Osteocyte (in vitro differentiated cells): ENCODE results near the gene FBH1. TPM values are rescaled to one million over a fixed set of nuclear protein-coding genes. Genes with fewer than 3 reads are reported as not detected.

Experiments
- DNase-seq: peaks from one replicate; pipeline ENCODE4 v3.0.0; 2021; ENCODE audit warnings: mixed read lengths; ENCODE audit not compliant: unreplicated experiment; ENCODE audit errors: extremely low spot score
- H3K27ac Mint-ChIP-seq: one replicate; pipeline ENCODE4 v1.8.0; 2021; ENCODE audit warnings: mild to moderate bottlenecking, mixed read lengths; ENCODE audit not compliant: unreplicated experiment
- H3K27me3 Mint-ChIP-seq: one replicate; pipeline ENCODE4 v1.8.0; 2021; ENCODE audit warnings: mixed read lengths; ENCODE audit not compliant: unreplicated experiment
- H3K36me3 Mint-ChIP-seq: one replicate; pipeline ENCODE4 v1.8.0; 2021; ENCODE audit warnings: mixed read lengths; ENCODE audit not compliant: unreplicated experiment
- H3K4me1 Mint-ChIP-seq: one replicate; pipeline ENCODE4 v1.8.0; 2021; ENCODE audit warnings: mixed read lengths; ENCODE audit not compliant: unreplicated experiment
- H3K4me3 Mint-ChIP-seq: one replicate; pipeline ENCODE4 v1.8.0; 2021; ENCODE audit warnings: mild to moderate bottlenecking, moderate library complexity, mixed read lengths; ENCODE audit not compliant: unreplicated experiment
- H3K9me3 Mint-ChIP-seq: one replicate; pipeline ENCODE4 v1.8.0; 2021; ENCODE audit warnings: mixed read lengths; ENCODE audit not compliant: unreplicated experiment
- total RNA-seq: library from RNA; stranded (reverse); gene quantifications from 2 replicates; pipeline ENCODE4 v1.2.1, GENCODE V29; 2021
- TF ChIP-seq, protein P1 (sequence below): fragments of 200-600 bp; sonication (generic); IDR thresholded peaks from 2 replicates; pipeline ENCODE4 v1.5.0; 2021; ENCODE audit warnings: antibody characterized with exemption, mild to moderate bottlenecking, moderate library complexity

Gene FBH1
- total RNA-seq, 1 donor from 2014 or later: 86.1 TPM

- no peaks in the 10 kb centered on the region for H3K9me3 Mint-ChIP-seq
- no peak for DNase-seq
- no peaks in the 10 kb centered on the region for H3K4me1 Mint-ChIP-seq
- H3K4me3 Mint-ChIP-seq: no peak overlapping the region
- no peak overlapping the region for H3K27ac Mint-ChIP-seq
- TF ChIP-seq, protein P1, sequence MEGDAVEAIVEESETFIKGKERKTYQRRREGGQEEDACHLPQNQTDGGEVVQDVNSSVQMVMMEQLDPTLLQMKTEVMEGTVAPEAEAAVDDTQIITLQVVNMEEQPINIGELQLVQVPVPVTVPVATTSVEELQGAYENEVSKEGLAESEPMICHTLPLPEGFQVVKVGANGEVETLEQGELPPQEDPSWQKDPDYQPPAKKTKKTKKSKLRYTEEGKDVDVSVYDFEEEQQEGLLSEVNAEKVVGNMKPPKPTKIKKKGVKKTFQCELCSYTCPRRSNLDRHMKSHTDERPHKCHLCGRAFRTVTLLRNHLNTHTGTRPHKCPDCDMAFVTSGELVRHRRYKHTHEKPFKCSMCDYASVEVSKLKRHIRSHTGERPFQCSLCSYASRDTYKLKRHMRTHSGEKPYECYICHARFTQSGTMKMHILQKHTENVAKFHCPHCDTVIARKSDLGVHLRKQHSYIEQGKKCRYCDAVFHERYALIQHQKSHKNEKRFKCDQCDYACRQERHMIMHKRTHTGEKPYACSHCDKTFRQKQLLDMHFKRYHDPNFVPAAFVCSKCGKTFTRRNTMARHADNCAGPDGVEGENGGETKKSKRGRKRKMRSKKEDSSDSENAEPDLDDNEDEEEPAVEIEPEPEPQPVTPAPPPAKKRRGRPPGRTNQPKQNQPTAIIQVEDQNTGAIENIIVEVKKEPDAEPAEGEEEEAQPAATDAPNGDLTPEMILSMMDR: no peak
- no peaks in the 10 kb centered on the region for H3K27me3 Mint-ChIP-seq
- H3K36me3 Mint-ChIP-seq: peaks cover 73% of the 10 kb centered on the region
Measured at GRCh38 chr10:5918763-5919162, 28.7 kb downstream of the FBH1 start.

- H3K27me3 Mint-ChIP-seq: no peaks in the 10 kb centered on the region
Measured at GRCh38 chr10:5919568-5919967, 29.5 kb downstream of the FBH1 start.

DNA sequence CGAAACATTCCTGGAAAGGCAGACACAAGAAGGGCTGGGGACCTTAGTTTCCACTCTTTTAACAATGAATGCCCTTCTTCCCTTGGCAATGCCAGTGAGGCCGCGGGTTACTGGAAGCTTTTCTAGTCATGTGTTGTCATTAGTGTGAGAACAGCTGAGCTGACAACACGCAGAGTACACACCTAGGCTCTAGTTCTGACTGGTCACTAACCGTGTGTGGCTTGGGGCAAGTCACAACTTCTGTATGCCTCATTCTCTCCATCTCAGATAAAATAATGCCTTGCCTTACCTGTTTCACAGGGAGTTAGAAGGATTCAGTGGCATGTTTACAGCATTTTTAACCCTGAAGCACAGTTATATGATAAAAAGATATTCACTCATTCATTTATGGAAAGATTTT, 31.7 kb downstream of the FBH1 start:
- H3K4me1 Mint-ChIP-seq: no peaks in the 10 kb centered on the region
- no peaks in the 10 kb centered on the region for H3K27me3 Mint-ChIP-seq
- H3K9me3 Mint-ChIP-seq: no peaks in the 10 kb centered on the region
- TF ChIP-seq, protein P1: no peak
- DNase-seq: no peak
- no peak overlapping the region for H3K27ac Mint-ChIP-seq
- no peak overlapping the region for H3K4me3 Mint-ChIP-seq
- H3K36me3 Mint-ChIP-seq: peaks cover 56% of the 10 kb centered on the region

More at GRCh38 chr10:5919568-5919967, 29.5 kb downstream of the FBH1 start:
- no peak overlapping the region for H3K4me3 Mint-ChIP-seq
- no peak overlapping the region for H3K27ac Mint-ChIP-seq
- H3K36me3 Mint-ChIP-seq: peaks cover 72% of the 10 kb centered on the region
- no peaks in the 10 kb centered on the region for H3K4me1 Mint-ChIP-seq
- no peak for DNase-seq
- no peaks in the 10 kb centered on the region for H3K9me3 Mint-ChIP-seq
- TF ChIP-seq, protein P1: no peak

DNA sequence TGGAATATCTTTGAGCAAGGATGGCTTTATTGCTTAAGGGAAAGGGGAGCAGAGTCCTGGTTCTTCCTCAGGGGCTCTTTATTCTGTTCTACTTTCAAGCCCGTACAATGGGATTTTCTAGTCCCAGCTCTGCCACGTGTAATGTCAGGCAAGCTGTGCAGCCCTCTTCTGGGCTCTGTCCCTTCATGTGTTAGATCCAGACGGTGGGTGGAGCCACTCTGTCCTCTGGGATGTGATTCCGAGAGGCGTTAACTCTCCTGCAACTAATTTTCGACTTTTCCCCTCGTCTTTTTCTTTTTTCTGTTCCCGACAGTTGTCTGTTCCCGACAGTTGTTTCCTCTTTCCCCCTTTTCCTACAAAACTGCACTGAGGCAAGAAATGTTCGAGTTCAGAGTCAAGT, 34.8 kb downstream of the FBH1 start:
- H3K27ac Mint-ChIP-seq: no peak overlapping the region
- TF ChIP-seq, protein P1: no peak
- DNase-seq: no peak
- no peak overlapping the region for H3K4me3 Mint-ChIP-seq
- H3K9me3 Mint-ChIP-seq: no peaks in the 10 kb centered on the region
- no peaks in the 10 kb centered on the region for H3K4me1 Mint-ChIP-seq
- H3K36me3 Mint-ChIP-seq: peaks cover 57% of the 10 kb centered on the region
- no peaks in the 10 kb centered on the region for H3K27me3 Mint-ChIP-seq

GRCh38 chr10:5927306-5927705, 37.3 kb downstream of the FBH1 start:
- Mint-ChIP-seq H3K27me3 (no peaks in the 10 kb centered on the region), H3K36me3 (peaks cover 43% of the 10 kb centered on the region), H3K9me3 (no peaks in the 10 kb centered on the region), H3K4me3 (no peak overlapping the region), H3K27ac (no peak overlapping the region), H3K4me1 (no peaks in the 10 kb centered on the region)
- no peak for DNase-seq
- TF ChIP-seq, protein P1: no peak
